K562 (cell line): ENCODE results near the gene RASAL1. TPM values are rescaled to one million over a fixed set of nuclear protein-coding genes. Genes with fewer than 3 reads are reported as not detected.

ENCODE experiments used
- ATAC-seq: fragments of 200-7000 bp; cut with Tn5 transposase; 3 replicates; pipeline ENCODE4 v1.9.1; 2020; ENCODE audit warnings: moderate library complexity
- BruUV-seq: library from RNA; stranded (reverse); fragments of 400-500 nt; replicated peaks from 2 replicates; lab custom pipeline; 2021; lab: Mats Ljungman, UMichigan
- CTCF ChIA-PET: fragments of 300-600 bp; formaldehyde crosslinking; extraction: SDS; loops from one replicate; lab custom pipeline; 2021; ENCODE audit warnings: low intra/inter-chr PET ratio; lab: Yijun Ruan, JAX
- POLR2A ChIA-PET: fragments of 300-600, 350-650 bp; sonication (Branson Sonifier 250); formaldehyde crosslinking; extraction: SDS; loops from one replicate; lab custom pipeline; 2021; ENCODE audit warnings: antibody characterized with exemption, inconsistent platforms; lab: Yijun Ruan, JAX
- DNase-seq, 4 experiments: peaks; one replicate each; pipeline versions ENCODE4 v3.0.0 to v3.0.0-alpha.2; 2011 to 2018; ENCODE audit warnings: low spot score in 3 of 4, mixed read lengths in 3 of 4; ENCODE audit errors: extremely low read depth in 1 of 4
- FAIRE-seq: peaks from 2 replicates; lab custom pipeline; 2011; peaks lifted over from hg19 to GRCh38; lab: Jason Lieb, UNC
- H2AFZ ChIP-seq: 2 replicates; pipeline ENCODE4 v1.6.0; 2011; ENCODE audit warnings: low read depth, low read length, control low read depth, inconsistent platforms
- H3K27ac ChIP-seq: fragments of 200-600 bp; 3 replicates; pipeline ENCODE4 v1.8.0; 2011; ENCODE audit warnings: low read depth, mild to moderate bottlenecking, control low read depth, inconsistent platforms, low read length, moderate library complexity, mixed read lengths; ENCODE audit errors: extremely low read depth
- H3K27me3 ChIP-seq, 2 experiments: fragments of 300-600 bp in 1 of 2; 2 replicates in 1 of 2; 3 replicates in 1 of 2; pipeline versions ENCODE4 v1.6.0 to v1.8.0; 2011; ENCODE audit warnings: inconsistent platforms in 2 of 2, low read length in 2 of 2, mild to moderate bottlenecking in 1 of 2, mixed read lengths in 1 of 2, moderate library complexity in 1 of 2; ENCODE audit not compliant: control insufficient read depth in 2 of 2, insufficient read depth in 2 of 2
- H3K36me3 ChIP-seq: fragments of 300-600 bp; 3 replicates; pipeline ENCODE4 v1.8.0; 2011; ENCODE audit warnings: mild to moderate bottlenecking, low read length, inconsistent platforms; ENCODE audit not compliant: control insufficient read depth, insufficient read depth
- H3K4me1 ChIP-seq, 2 experiments: fragments of 200-600 bp in 1 of 2; replicated peaks in 1 of 2; 2 replicates in 1 of 2; 3 replicates in 1 of 2; pipeline versions ENCODE4 v1.5.1 to v1.8.0; 2011; ENCODE audit warnings: inconsistent platforms in 2 of 2, low read length in 2 of 2, mild to moderate bottlenecking in 1 of 2, mixed read lengths in 1 of 2, moderate library complexity in 1 of 2; ENCODE audit not compliant: control insufficient read depth in 2 of 2, insufficient read depth in 2 of 2
- H3K4me2 ChIP-seq: 2 replicates; pipeline ENCODE4 v1.6.1; 2011; ENCODE audit warnings: low read length, control low read depth, inconsistent platforms, mixed read lengths; ENCODE audit not compliant: insufficient read depth
- H3K4me3 ChIP-seq: fragments of 200-600 bp; sonication (generic), shearing (Covaris generic); 2 replicates; pipeline ENCODE4 v1.5.1; 2016; ENCODE audit warnings: control low read depth, inconsistent platforms
- H3K79me2 ChIP-seq: fragments of 200-600 bp; 3 replicates; pipeline ENCODE4 v1.8.0; 2011; ENCODE audit warnings: low read length, inconsistent platforms; ENCODE audit not compliant: control insufficient read depth, insufficient read depth
- H3K9ac ChIP-seq, 2 experiments: 2 replicates each; pipeline versions ENCODE4 v1.6.0 to v1.6.1; 2011; ENCODE audit warnings: low read depth in 2 of 2, low read length in 2 of 2, control low read depth in 1 of 2, inconsistent platforms in 1 of 2, mild to moderate bottlenecking in 1 of 2, mixed read lengths in 1 of 2; ENCODE audit not compliant: insufficient read depth in 1 of 2
- H3K9me1 ChIP-seq: one replicate; pipeline ENCODE4 v1.6.0; 2011; ENCODE audit warnings: inconsistent platforms, mild to moderate bottlenecking, low read length, moderate library complexity; ENCODE audit not compliant: control insufficient read depth, insufficient read depth
- H3K9me3 ChIP-seq: replicated peaks from 2 replicates; pipeline ENCODE4 v1.5.1; 2011; ENCODE audit warnings: low read depth, low read length, inconsistent platforms; ENCODE audit not compliant: control insufficient read depth, insufficient read depth
- H4K20me1 ChIP-seq: replicated peaks from 2 replicates; pipeline ENCODE4 v1.6.1; 2011; ENCODE audit warnings: low read length, inconsistent platforms, mixed read lengths; ENCODE audit not compliant: control insufficient read depth, insufficient read depth
- CBFA2T3 ChIP-seq: fragments of 450-650 bp; IDR thresholded peaks from 2 replicates; pipeline ENCODE4 v1.6.1; 2017
- GABPB2 ChIP-seq: fragments of 250-450 bp; sonication (Bioruptor Pico); conservative IDR thresholded peaks from 2 replicates; pipeline ENCODE4 v1.5.1; 2021; ENCODE audit warnings: mild to moderate bottlenecking
- NFIC ChIP-seq: fragments of 450-650 bp; IDR thresholded peaks from 2 replicates; pipeline ENCODE4 v1.6.1; 2017; ENCODE audit warnings: mild to moderate bottlenecking, inconsistent platforms
- ZNF140 ChIP-seq: fragments of 250-450 bp; sonication (Bioruptor Pico); IDR thresholded peaks from 2 replicates; pipeline ENCODE4 v1.8.0; 2021; ENCODE audit warnings: moderate library complexity, mild to moderate bottlenecking, inconsistent platforms
- ZNF324 ChIP-seq: fragments of 250-450 bp; sonication (Bioruptor Pico); IDR thresholded peaks from 2 replicates; pipeline ENCODE4 v1.4.0; 2020; ENCODE audit warnings: mild to moderate bottlenecking
- ZNF41 ChIP-seq: fragments of 250-450 bp; sonication (Bioruptor Pico); conservative IDR thresholded peaks from 2 replicates; pipeline ENCODE4 v1.4.0; 2020; ENCODE audit warnings: mild to moderate bottlenecking
- ZNF785 ChIP-seq: fragments of 250-450 bp; sonication (Bioruptor Pico); IDR thresholded peaks from 2 replicates; pipeline ENCODE4 v1.4.0; 2020; ENCODE audit warnings: mild to moderate bottlenecking
- WGBS: fragments of 100-300 bp; shearing (Covaris generic); methylation state at CpG from one replicate; pipeline ENCODE4 v1.1.6; 2016; ENCODE audit warnings: low coverage, mixed read lengths; ENCODE audit not compliant: insufficient coverage; ENCODE audit errors: missing lambda C conversion rate; 5-methylcytosine and 5-hydroxymethylcytosine counted together
- in situ Hi-C: fragments of 300-500 bp; cut with MboI; formaldehyde crosslinking; loops from 4 replicates; pipeline ENCODE4 v1.15.0; 2018; ENCODE audit warnings: inconsistent platforms, mixed read lengths
- intact Hi-C: fragments of 100-400 bp; cut with micrococcal nuclease; formaldehyde crosslinking; loops from 2 replicates; pipeline ENCODE4 v1.14.2; 2022
- polyA plus RNA-seq, 8 experiments: library from polyadenylated mRNA; depleted of rRNA in 4 of 8; stranded (reverse) in 5 of 8; unstranded in 3 of 8; fragments of >200 nt; fragmentation: Nextera tagmentation in 2 of 8; fragmentation: Illumina TruSeq in 1 of 8; extraction: Ambion mirVana in 2 of 8; extraction: Trizol in 1 of 8; gene quantifications; 2 replicates each; pipeline versions ENCODE4 v1.2.1 to v1.2.3, GENCODE V29; 2011 to 2014; ENCODE audit warnings: inconsistent platforms in 1 of 8, missing spikeins in 1 of 8
- total RNA-seq, 7 experiments: library from RNA; depleted of rRNA in 6 of 7; stranded (reverse); fragments of >200 nt in 6 of 7; fragmentation: Illumina TruSeq in 2 of 7; extraction: Trizol in 2 of 7; gene quantifications; 2 replicates each; pipeline versions ENCODE4 v1.2.1 to v1.2.3, GENCODE V29; 2011 to 2021; ENCODE audit warnings: low replicate concordance in 1 of 7
- TF ChIP-seq, protein P1 (sequence below), 2 experiments: IDR thresholded peaks in 1 of 2; conservative IDR thresholded peaks in 1 of 2; 2 replicates each; pipeline ENCODE4 v1.6.1; 2016; ENCODE audit warnings: low read depth in 2 of 2, mild to moderate bottlenecking in 1 of 2, missing compliant biosample characterization in 1 of 2, missing genetic modification characterization in 1 of 2, moderate library complexity in 1 of 2
- TF ChIP-seq, protein P2 (sequence below): fragments of 450-650 bp; IDR thresholded peaks from 2 replicates; pipeline ENCODE4 v1.6.1; 2017; ENCODE audit warnings: antibody characterized with exemption
- TF ChIP-seq, protein P3 (sequence below): fragments of 250-450 bp; sonication (Bioruptor Pico); IDR thresholded peaks from 2 replicates; pipeline ENCODE4 v1.8.0; 2022; ENCODE audit warnings: moderate library complexity, mild to moderate bottlenecking, inconsistent platforms
- TF ChIP-seq, protein P4 (sequence below): fragments of 450-650 bp; IDR thresholded peaks from 2 replicates; pipeline ENCODE4 v1.6.1; 2016; ENCODE audit warnings: missing biosample characterization, missing genetic modification characterization

The RASAL1 gene
- total and polyA plus RNA-seq, 9 of the 15 experiments (the other 6 are each of a cell fraction or from before 2014, with no cell fraction given) = 0.06 to 0.16 (median 0.14) TPM; not detected in 6

DNA sequence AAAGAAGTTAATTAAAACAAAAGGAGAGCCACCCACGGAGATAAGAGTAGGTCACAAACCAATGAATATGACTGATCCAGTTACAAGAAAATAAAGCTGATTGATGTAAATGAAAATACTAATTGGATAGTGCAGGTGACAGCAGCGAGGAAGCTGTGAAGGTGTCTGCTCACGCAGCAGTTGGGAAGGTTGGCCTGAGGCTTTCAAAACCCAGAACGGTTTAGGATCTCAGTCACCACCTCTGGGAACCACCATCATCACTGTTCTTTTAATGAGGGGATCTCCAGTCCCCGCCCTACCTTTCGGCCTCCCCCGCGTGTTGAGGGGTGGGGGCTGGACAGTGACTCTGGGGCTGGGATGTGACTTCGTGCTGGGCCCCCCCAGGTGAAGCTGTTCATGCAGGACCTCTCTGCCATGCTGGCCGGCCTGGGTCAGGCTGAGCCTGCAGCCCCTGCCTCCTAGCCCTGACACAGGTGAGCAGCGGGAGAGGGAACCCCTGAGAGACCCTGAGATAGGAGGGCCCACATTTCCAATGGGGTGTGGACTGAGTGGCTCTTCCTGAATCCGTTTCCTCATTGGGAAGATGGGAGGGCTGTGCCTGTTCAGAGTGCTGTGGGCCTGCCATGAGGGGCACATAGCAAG lies 21.8 kb upstream of the RASAL1 start (continued):
- TF ChIP-seq, protein P1, sequence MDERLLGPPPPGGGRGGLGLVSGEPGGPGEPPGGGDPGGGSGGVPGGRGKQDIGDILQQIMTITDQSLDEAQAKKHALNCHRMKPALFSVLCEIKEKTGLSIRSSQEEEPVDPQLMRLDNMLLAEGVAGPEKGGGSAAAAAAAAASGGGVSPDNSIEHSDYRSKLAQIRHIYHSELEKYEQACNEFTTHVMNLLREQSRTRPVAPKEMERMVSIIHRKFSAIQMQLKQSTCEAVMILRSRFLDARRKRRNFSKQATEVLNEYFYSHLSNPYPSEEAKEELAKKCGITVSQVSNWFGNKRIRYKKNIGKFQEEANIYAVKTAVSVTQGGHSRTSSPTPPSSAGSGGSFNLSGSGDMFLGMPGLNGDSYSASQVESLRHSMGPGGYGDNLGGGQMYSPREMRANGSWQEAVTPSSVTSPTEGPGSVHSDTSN (CRISPR knock-in tag; IDR thresholded peaks at IDR 0.05; ENCODE audit: low read depth) = no peak
- TF ChIP-seq, protein P1 (tag; conservative IDR thresholded peaks at IDR 0.05; ENCODE audit: low read depth) = no peak

DNA sequence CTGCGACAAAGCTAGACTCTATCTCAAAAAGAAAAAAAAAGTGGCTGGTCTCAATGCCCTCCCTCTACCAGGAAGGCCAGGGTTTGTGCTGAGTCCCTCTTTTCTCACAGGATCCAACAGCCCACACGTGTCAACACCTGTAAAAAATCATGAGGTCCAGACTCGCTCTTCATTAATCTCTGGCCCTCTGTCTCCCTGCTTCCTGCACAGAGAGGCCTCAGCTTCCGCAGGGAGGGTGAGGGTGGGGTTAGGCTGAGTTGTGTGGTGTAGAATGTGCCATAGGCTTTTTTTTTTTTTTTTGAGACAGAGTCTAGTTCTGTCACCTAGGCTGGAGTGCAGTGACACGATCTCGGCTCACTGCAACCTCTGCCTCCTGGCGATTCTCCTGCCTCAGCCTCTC lies 20.1 kb upstream of the RASAL1 start:
- Histone ChIP-seq H3K4me1 (peaks cover 5 to 24% of the 10 kb centered on the region in 2 experiments; a peak in 3 of 5 replicates), H2AFZ (no peak overlapping the region), H3K9me1 (no peaks in the 10 kb centered on the region), H3K79me2 (no peaks in the 10 kb centered on the region), H3K4me3 (no peak overlapping the region), H3K9ac (no peak overlapping the region), H3K36me3 (peaks cover 33% of the 10 kb centered on the region), H3K27ac (no peak overlapping the region), H3K4me2 (no peak overlapping the region), H4K20me1 (peaks cover 20% of the 10 kb centered on the region), H3K9me3 (no peaks in the 10 kb centered on the region), H3K27me3 (peaks cover 8 to 22% of the 10 kb centered on the region in 2 experiments)
- ChIA-PET POLR2A (interaction anchor here (1.2 kb wide), 1 partner anchor 65 kb away, joined by 3 read pairs; no protein-coding TSS in a partner anchor), CTCF (no interaction called here)
- no peak for DNase-seq
- intact Hi-C loops (no loop called here), in situ Hi-C loops (no loop called here)
- BruUV-seq = no TSS peak
- ATAC-seq = no peak
- WGBS = 19% methylated on average over 7 of the region's 7 CpGs
- no peak for FAIRE-seq
- TF ChIP-seq NFIC (no peak), CBFA2T3 (no peak), ZNF41 (CRISPR knock-in tag) (no peak), ZNF785 (CRISPR knock-in tag) (no peak), GABPB2 (no peak), ZNF324 (CRISPR knock-in tag) (no peak), ZNF140 (no peak)
- TF ChIP-seq, protein P2, sequence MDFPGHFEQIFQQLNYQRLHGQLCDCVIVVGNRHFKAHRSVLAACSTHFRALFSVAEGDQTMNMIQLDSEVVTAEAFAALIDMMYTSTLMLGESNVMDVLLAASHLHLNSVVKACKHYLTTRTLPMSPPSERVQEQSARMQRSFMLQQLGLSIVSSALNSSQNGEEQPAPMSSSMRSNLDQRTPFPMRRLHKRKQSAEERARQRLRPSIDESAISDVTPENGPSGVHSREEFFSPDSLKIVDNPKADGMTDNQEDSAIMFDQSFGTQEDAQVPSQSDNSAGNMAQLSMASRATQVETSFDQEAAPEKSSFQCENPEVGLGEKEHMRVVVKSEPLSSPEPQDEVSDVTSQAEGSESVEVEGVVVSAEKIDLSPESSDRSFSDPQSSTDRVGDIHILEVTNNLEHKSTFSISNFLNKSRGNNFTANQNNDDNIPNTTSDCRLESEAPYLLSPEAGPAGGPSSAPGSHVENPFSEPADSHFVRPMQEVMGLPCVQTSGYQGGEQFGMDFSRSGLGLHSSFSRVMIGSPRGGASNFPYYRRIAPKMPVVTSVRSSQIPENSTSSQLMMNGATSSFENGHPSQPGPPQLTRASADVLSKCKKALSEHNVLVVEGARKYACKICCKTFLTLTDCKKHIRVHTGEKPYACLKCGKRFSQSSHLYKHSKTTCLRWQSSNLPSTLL = no peak
- TF ChIP-seq, protein P3, sequence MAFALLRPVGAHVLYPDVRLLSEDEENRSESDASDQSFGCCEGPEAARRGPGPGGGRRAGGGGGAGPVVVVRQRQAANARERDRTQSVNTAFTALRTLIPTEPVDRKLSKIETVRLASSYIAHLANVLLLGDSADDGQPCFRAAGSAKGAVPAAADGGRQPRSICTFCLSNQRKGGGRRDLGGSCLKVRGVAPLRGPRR (CRISPR knock-in tag) = no peak
- TF ChIP-seq, protein P4, sequence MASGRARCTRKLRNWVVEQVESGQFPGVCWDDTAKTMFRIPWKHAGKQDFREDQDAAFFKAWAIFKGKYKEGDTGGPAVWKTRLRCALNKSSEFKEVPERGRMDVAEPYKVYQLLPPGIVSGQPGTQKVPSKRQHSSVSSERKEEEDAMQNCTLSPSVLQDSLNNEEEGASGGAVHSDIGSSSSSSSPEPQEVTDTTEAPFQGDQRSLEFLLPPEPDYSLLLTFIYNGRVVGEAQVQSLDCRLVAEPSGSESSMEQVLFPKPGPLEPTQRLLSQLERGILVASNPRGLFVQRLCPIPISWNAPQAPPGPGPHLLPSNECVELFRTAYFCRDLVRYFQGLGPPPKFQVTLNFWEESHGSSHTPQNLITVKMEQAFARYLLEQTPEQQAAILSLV (tag) = no peak
